Smooth muscle cell (in vitro differentiated cells): Measurements from ENCODE around the gene TBXA2R. TPM values are rescaled to one million over a fixed set of nuclear protein-coding genes. Genes with fewer than 3 reads are reported as not detected.

ENCODE experiments used
- DNase-seq: peaks from one replicate; lab custom pipeline; 2025; ENCODE audit not compliant: unreplicated experiment; lab: John Stamatoyannopoulos, UW
- H2AFZ ChIP-seq: fragments of 200-600 bp; sonication (generic); 2 replicates; pipeline ENCODE4 v1.6.0; 2016; ENCODE audit warnings: antibody characterized with exemption, low read depth, mild to moderate bottlenecking
- H3F3A ChIP-seq: fragments of 200-600 bp; sonication (generic); 2 replicates; pipeline ENCODE4 v1.6.0; 2017; ENCODE audit warnings: antibody characterized with exemption, low read depth
- H3K27ac ChIP-seq: fragments of 200-600 bp; sonication (generic); 2 replicates; pipeline ENCODE4 v1.5.1; 2016; ENCODE audit warnings: low read depth, mild to moderate bottlenecking
- H3K27me3 ChIP-seq: fragments of 200-600 bp; sonication (generic); 2 replicates; pipeline ENCODE4 v1.6.1; 2016; ENCODE audit warnings: low read depth, mild to moderate bottlenecking
- H3K36me3 ChIP-seq: fragments of 200-600 bp; sonication (generic); 2 replicates; pipeline ENCODE4 v1.5.1; 2016; ENCODE audit warnings: low read depth
- H3K4me1 ChIP-seq: fragments of 200-600 bp; sonication (generic); 2 replicates; pipeline ENCODE4 v1.5.1; 2016; ENCODE audit warnings: low read depth
- H3K4me2 ChIP-seq: fragments of 200-600 bp; sonication (generic); 2 replicates; pipeline ENCODE4 v1.6.0; 2016; ENCODE audit warnings: mild to moderate bottlenecking
- H3K4me3 ChIP-seq: fragments of 200-600 bp; sonication (generic); 2 replicates; pipeline ENCODE4 v1.5.1; 2016; ENCODE audit warnings: mild to moderate bottlenecking
- H3K79me2 ChIP-seq: fragments of 200-600 bp; sonication (generic); 2 replicates; pipeline ENCODE4 v1.6.0; 2016; ENCODE audit warnings: low read depth, mild to moderate bottlenecking
- H3K9ac ChIP-seq: fragments of 200-600 bp; sonication (generic); 2 replicates; pipeline ENCODE4 v1.6.0; 2016; ENCODE audit warnings: low read depth
- H3K9me3 ChIP-seq: fragments of 200-600 bp; sonication (generic); replicated peaks from 2 replicates; pipeline ENCODE4 v1.5.1; 2016; ENCODE audit warnings: low read depth
- H4K20me1 ChIP-seq: fragments of 200-600 bp; sonication (generic); 2 replicates; pipeline ENCODE4 v1.6.0; 2016; ENCODE audit warnings: low read depth
- WGBS: methylation state at CpG from one replicate; pipeline ENCODE4 v1.1.7; 2016; ENCODE audit warnings: low lambda C conversion rate; 5-methylcytosine and 5-hydroxymethylcytosine counted together
- polyA plus RNA-seq: library from polyadenylated mRNA; unstranded; fragments of >200 nt; fragmentation: Nextera tagmentation; extraction: Ambion mirVana; gene quantifications from 2 replicates; pipeline ENCODE4 v1.2.1, GENCODE V29; 2016
- total RNA-seq: library from RNA; depleted of rRNA; stranded (reverse); fragments of >200 nt; gene quantifications from 2 replicates; pipeline ENCODE4 v1.2.3, GENCODE V29; 2014
- TF ChIP-seq, protein P1 (sequence below): fragments of 200-600 bp; sonication (generic); IDR thresholded peaks from 2 replicates; pipeline ENCODE4 v1.5.1; 2017; ENCODE audit warnings: borderline replicate concordance, mild to moderate bottlenecking, antibody characterized with exemption; ENCODE audit not compliant: insufficient read depth, poor library complexity, severe bottlenecking

The TBXA2R gene
- total and polyA plus RNA-seq, 2 experiments from 2014 or later = 1.7 to 9.3 TPM

DNA sequence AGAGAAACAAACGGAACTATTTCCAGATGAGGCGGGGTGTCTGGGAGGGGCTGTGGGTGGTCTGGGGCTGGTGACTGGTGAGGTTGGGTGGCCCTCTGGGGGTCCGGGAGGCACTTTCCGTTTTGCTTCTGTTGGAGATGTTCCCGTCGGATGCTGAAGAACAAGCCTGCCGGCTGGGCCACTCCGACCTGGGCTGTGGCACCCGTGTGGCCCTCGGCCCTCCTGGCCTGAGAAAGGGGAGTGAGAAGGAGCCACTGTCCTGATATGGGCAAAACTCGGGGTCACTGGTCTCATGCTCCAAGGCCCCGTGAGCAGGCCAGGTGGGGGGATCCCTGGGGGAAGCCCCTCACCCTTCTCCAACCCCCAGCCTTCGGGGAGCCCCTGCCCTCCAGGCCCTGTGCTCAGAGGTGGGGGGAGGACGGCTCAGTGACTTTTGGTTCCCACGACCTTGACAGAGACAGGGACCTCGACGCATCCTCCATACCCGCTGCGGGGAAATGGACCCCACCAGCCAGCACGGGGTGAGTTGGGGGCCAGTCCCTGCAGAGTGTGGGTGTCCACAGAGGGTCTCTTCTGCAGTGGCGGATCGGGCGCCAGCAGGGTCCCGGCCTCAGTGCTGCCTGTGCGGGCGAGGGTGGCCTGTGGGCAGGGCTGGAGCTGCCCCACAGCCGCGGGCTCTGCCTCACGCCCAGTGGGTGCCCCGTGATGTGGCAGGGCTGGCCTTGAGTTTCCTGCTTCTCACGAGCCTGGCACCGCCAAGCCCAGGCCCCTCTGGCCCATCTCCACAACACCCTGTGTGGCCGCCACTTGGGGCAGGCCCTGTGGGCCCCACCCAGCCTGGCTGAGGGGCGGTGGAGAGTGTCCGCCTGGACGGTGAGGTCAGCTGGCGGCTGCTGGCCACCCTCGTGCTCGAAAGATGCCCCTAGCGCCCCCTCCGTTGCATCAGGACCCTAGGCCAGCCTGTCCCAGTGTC, 4.4 kb upstream of the TBXA2R start:
- no peaks in the 10 kb centered on the region for H4K20me1 ChIP-seq
- H3K27ac ChIP-seq = no peak overlapping the region
- H3K36me3 ChIP-seq = no peaks in the 10 kb centered on the region
- WGBS = 93% methylated on average over 41 of the region's 41 CpGs
- no peaks in the 10 kb centered on the region for H3F3A ChIP-seq
- no peaks in the 10 kb centered on the region for H3K27me3 ChIP-seq
- no peak overlapping the region for H3K4me3 ChIP-seq
- DNase-seq = no peak
- H3K79me2 ChIP-seq = no peaks in the 10 kb centered on the region
- H3K4me1 ChIP-seq = peaks cover 8% of the 10 kb centered on the region
- H3K4me2 ChIP-seq = no peak overlapping the region
- no peak overlapping the region for H3K9ac ChIP-seq
- no peak overlapping the region for H2AFZ ChIP-seq
- H3K9me3 ChIP-seq = no peaks in the 10 kb centered on the region
- TF ChIP-seq, protein P1, sequence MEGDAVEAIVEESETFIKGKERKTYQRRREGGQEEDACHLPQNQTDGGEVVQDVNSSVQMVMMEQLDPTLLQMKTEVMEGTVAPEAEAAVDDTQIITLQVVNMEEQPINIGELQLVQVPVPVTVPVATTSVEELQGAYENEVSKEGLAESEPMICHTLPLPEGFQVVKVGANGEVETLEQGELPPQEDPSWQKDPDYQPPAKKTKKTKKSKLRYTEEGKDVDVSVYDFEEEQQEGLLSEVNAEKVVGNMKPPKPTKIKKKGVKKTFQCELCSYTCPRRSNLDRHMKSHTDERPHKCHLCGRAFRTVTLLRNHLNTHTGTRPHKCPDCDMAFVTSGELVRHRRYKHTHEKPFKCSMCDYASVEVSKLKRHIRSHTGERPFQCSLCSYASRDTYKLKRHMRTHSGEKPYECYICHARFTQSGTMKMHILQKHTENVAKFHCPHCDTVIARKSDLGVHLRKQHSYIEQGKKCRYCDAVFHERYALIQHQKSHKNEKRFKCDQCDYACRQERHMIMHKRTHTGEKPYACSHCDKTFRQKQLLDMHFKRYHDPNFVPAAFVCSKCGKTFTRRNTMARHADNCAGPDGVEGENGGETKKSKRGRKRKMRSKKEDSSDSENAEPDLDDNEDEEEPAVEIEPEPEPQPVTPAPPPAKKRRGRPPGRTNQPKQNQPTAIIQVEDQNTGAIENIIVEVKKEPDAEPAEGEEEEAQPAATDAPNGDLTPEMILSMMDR = no peak

DNA sequence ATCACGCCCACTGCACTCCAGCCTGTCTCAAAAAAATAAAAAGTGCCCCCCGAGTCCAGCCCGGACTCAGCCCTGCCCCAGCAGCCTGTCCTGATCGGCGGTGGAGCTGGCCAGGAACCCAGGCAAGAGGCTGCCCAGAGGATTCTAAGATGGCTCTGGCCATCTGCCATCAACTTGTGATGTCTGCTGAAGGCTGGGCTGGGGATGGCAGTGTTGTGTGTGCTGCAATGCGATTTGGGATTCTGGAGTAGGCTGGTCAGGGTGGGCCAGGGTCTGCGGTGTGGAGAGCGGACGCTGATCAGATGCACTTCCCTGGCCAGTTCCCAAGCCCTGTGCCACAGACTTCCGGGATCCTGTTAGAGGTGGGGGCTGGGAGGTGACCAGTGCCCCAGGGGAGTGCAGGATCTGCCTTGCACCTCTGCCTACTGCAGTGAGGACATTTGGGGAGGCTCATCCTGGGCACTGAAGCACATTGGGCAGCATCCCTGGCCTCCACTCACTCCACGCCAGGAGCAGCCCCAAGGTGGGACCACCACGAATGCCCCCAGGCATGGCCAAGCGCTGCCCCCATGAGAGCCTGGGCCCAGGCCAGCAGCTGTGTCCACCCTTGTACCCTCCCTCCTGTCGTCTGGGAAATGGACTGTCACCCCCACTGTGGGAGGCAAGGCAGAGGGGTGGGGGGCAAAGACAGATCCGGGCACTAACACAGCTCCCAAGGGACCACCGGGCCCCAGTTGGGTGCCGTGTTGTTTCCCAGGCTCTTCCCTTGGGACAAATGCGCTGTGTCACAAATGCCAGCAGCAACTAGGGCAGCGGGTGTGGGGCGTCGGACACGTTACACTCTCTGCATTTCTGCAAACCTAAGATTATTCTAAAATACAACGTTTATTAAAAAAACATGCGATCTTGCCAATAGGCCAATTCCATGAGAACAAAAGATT, 3.4 kb upstream of the TBXA2R start:
- peaks cover 8% of the 10 kb centered on the region for H3K4me1 ChIP-seq
- H2AFZ ChIP-seq = no peak overlapping the region
- no peak overlapping the region for H3K4me2 ChIP-seq
- no peaks in the 10 kb centered on the region for H4K20me1 ChIP-seq
- H3K27me3 ChIP-seq = no peaks in the 10 kb centered on the region
- no peak overlapping the region for H3K9ac ChIP-seq
- no peaks in the 10 kb centered on the region for H3K9me3 ChIP-seq
- TF ChIP-seq, protein P1 = no peak
- 93% methylated on average over 24 of the region's 24 CpGs for WGBS
- H3F3A ChIP-seq = no peaks in the 10 kb centered on the region
- DNase-seq = no peak
- H3K36me3 ChIP-seq = no peaks in the 10 kb centered on the region
- no peak overlapping the region for H3K27ac ChIP-seq
- H3K4me3 ChIP-seq = no peak overlapping the region
- no peaks in the 10 kb centered on the region for H3K79me2 ChIP-seq

- H3K9ac ChIP-seq = no peak overlapping the region
- no peak overlapping the region for H3K4me2 ChIP-seq
- TF ChIP-seq, protein P1 = no peak
- no peaks in the 10 kb centered on the region for H3K36me3 ChIP-seq
- WGBS = over 99% methylated on average over 13 of the region's 21 CpGs
- H3K27me3 ChIP-seq = no peaks in the 10 kb centered on the region
- H3K9me3 ChIP-seq = no peaks in the 10 kb centered on the region
- peaks cover 8% of the 10 kb centered on the region for H3K4me1 ChIP-seq
- no peaks in the 10 kb centered on the region for H4K20me1 ChIP-seq
- no peaks in the 10 kb centered on the region for H3F3A ChIP-seq
- H3K4me3 ChIP-seq = no peak overlapping the region
- DNase-seq = no peak
- H3K79me2 ChIP-seq = no peaks in the 10 kb centered on the region
- no peak overlapping the region for H3K27ac ChIP-seq
- H2AFZ ChIP-seq = no peak overlapping the region
Observed at GRCh38 chr19:3608750-3609322, 2.2 kb upstream of the TBXA2R start.
